Smooth muscle cell (in vitro differentiated cells): ENCODE measurements around the gene ZNF735. TPM values are rescaled to one million over a fixed set of nuclear protein-coding genes. Genes with fewer than 3 reads are reported as not detected.

Experiments
- DNase-seq: peaks from one replicate; lab custom pipeline; 2025; ENCODE audit not compliant: unreplicated experiment; lab: John Stamatoyannopoulos, UW
- H2AFZ ChIP-seq: fragments of 200-600 bp; sonication (generic); 2 replicates; pipeline ENCODE4 v1.6.0; 2016; ENCODE audit warnings: antibody characterized with exemption, low read depth, mild to moderate bottlenecking
- H3F3A ChIP-seq: fragments of 200-600 bp; sonication (generic); 2 replicates; pipeline ENCODE4 v1.6.0; 2017; ENCODE audit warnings: antibody characterized with exemption, low read depth
- H3K27ac ChIP-seq: fragments of 200-600 bp; sonication (generic); 2 replicates; pipeline ENCODE4 v1.5.1; 2016; ENCODE audit warnings: low read depth, mild to moderate bottlenecking
- H3K27me3 ChIP-seq: fragments of 200-600 bp; sonication (generic); 2 replicates; pipeline ENCODE4 v1.6.1; 2016; ENCODE audit warnings: low read depth, mild to moderate bottlenecking
- H3K36me3 ChIP-seq: fragments of 200-600 bp; sonication (generic); 2 replicates; pipeline ENCODE4 v1.5.1; 2016; ENCODE audit warnings: low read depth
- H3K4me1 ChIP-seq: fragments of 200-600 bp; sonication (generic); 2 replicates; pipeline ENCODE4 v1.5.1; 2016; ENCODE audit warnings: low read depth
- H3K4me2 ChIP-seq: fragments of 200-600 bp; sonication (generic); 2 replicates; pipeline ENCODE4 v1.6.0; 2016; ENCODE audit warnings: mild to moderate bottlenecking
- H3K4me3 ChIP-seq: fragments of 200-600 bp; sonication (generic); 2 replicates; pipeline ENCODE4 v1.5.1; 2016; ENCODE audit warnings: mild to moderate bottlenecking
- H3K79me2 ChIP-seq: fragments of 200-600 bp; sonication (generic); 2 replicates; pipeline ENCODE4 v1.6.0; 2016; ENCODE audit warnings: low read depth, mild to moderate bottlenecking
- H3K9ac ChIP-seq: fragments of 200-600 bp; sonication (generic); 2 replicates; pipeline ENCODE4 v1.6.0; 2016; ENCODE audit warnings: low read depth
- H3K9me3 ChIP-seq: fragments of 200-600 bp; sonication (generic); replicated peaks from 2 replicates; pipeline ENCODE4 v1.5.1; 2016; ENCODE audit warnings: low read depth
- H4K20me1 ChIP-seq: fragments of 200-600 bp; sonication (generic); 2 replicates; pipeline ENCODE4 v1.6.0; 2016; ENCODE audit warnings: low read depth
- CTCF ChIP-seq: fragments of 200-600 bp; sonication (generic); IDR thresholded peaks from 2 replicates; pipeline ENCODE4 v1.5.1; 2017; ENCODE audit warnings: borderline replicate concordance, mild to moderate bottlenecking, antibody characterized with exemption; ENCODE audit not compliant: insufficient read depth, poor library complexity, severe bottlenecking
- WGBS: methylation state at CpG from one replicate; pipeline ENCODE4 v1.1.7; 2016; ENCODE audit warnings: low lambda C conversion rate; 5-methylcytosine and 5-hydroxymethylcytosine counted together
- polyA plus RNA-seq: library from polyadenylated mRNA; unstranded; fragments of >200 nt; fragmentation: Nextera tagmentation; extraction: Ambion mirVana; gene quantifications from 2 replicates; pipeline ENCODE4 v1.2.1, GENCODE V29; 2016
- total RNA-seq: library from RNA; depleted of rRNA; stranded (reverse); fragments of >200 nt; gene quantifications from 2 replicates; pipeline ENCODE4 v1.2.3, GENCODE V29; 2014

The ZNF735 gene
- total and polyA plus RNA-seq, 2 experiments from 2014 or later: not detected

- no peaks in the 10 kb centered on the region for H3K36me3 ChIP-seq
- H3K79me2 ChIP-seq: no peaks in the 10 kb centered on the region
- H3K9me3 ChIP-seq: no peaks in the 10 kb centered on the region
- no peaks in the 10 kb centered on the region for H3F3A ChIP-seq
- H3K9ac ChIP-seq: no peak overlapping the region
- no peak overlapping the region for H3K4me3 ChIP-seq
- H3K4me1 ChIP-seq: no peaks in the 10 kb centered on the region
- no peaks in the 10 kb centered on the region for H3K27me3 ChIP-seq
- DNase-seq: no peak
- no peak overlapping the region for H3K27ac ChIP-seq
- TF ChIP-seq CTCF: no peak
- H3K4me2 ChIP-seq: no peak overlapping the region
- WGBS: 73% methylated on average over 4 of the region's 4 CpGs
- no peaks in the 10 kb centered on the region for H4K20me1 ChIP-seq
- H2AFZ ChIP-seq: no peak overlapping the region
These were observed 26.0 kb upstream of the ZNF735 start for GRCh38 chr7:64180989-64181388.

- Histone ChIP-seq H4K20me1 (no peaks in the 10 kb centered on the region), H3K9me3 (no peaks in the 10 kb centered on the region), H2AFZ (no peak overlapping the region), H3K27ac (no peak overlapping the region), H3K4me3 (no peak overlapping the region), H3K27me3 (no peaks in the 10 kb centered on the region), H3K36me3 (no peaks in the 10 kb centered on the region), H3K4me1 (no peaks in the 10 kb centered on the region), H3K9ac (no peak overlapping the region), H3K79me2 (no peaks in the 10 kb centered on the region), H3K4me2 (no peak overlapping the region), H3F3A (no peaks in the 10 kb centered on the region)
- WGBS: 96% methylated on average over 29 of the region's 46 CpGs
- no peak for TF ChIP-seq CTCF
- no peak for DNase-seq
These were observed 25.4 kb upstream of the ZNF735 start for GRCh38 chr7:64181586-64181985.

- no peaks in the 10 kb centered on the region for H3K4me1 ChIP-seq
- no peak for DNase-seq
- H3K27ac ChIP-seq: no peak overlapping the region
- H3K9me3 ChIP-seq: no peaks in the 10 kb centered on the region
- no peaks in the 10 kb centered on the region for H3K36me3 ChIP-seq
- 94% methylated on average over 60 of the region's 66 CpGs for WGBS
- no peak overlapping the region for H2AFZ ChIP-seq
- no peak overlapping the region for H3K4me2 ChIP-seq
- no peaks in the 10 kb centered on the region for H3K27me3 ChIP-seq
- no peaks in the 10 kb centered on the region for H3F3A ChIP-seq
- no peaks in the 10 kb centered on the region for H3K79me2 ChIP-seq
- no peak overlapping the region for H3K9ac ChIP-seq
- no peak overlapping the region for H3K4me3 ChIP-seq
- no peaks in the 10 kb centered on the region for H4K20me1 ChIP-seq
- TF ChIP-seq CTCF: no peak
These were observed 24.8 kb upstream of the ZNF735 start for GRCh38 chr7:64182036-64182790.

GRCh38 chr7:64183126-64183742 lies 23.8 kb upstream of the ZNF735 start:
- no peak overlapping the region for H2AFZ ChIP-seq
- peak; percentile 13 for TF ChIP-seq CTCF
- H3K36me3 ChIP-seq: no peaks in the 10 kb centered on the region
- 84% methylated on average over 22 of the region's 31 CpGs for WGBS
- no peak overlapping the region for H3K27ac ChIP-seq
- H4K20me1 ChIP-seq: no peaks in the 10 kb centered on the region
- H3K4me3 ChIP-seq: no peak overlapping the region
- no peaks in the 10 kb centered on the region for H3K79me2 ChIP-seq
- H3K9me3 ChIP-seq: no peaks in the 10 kb centered on the region
- no peaks in the 10 kb centered on the region for H3F3A ChIP-seq
- no peak for DNase-seq
- no peaks in the 10 kb centered on the region for H3K4me1 ChIP-seq
- no peak overlapping the region for H3K4me2 ChIP-seq
- H3K9ac ChIP-seq: no peak overlapping the region
- H3K27me3 ChIP-seq: no peaks in the 10 kb centered on the region
